Upper lobe of left lung (tissue), 4 donors: ENCODE measurements around the gene ODAD3.

Experiments
- EP300 ChIP-seq, 4 donors: sonication (generic); formaldehyde crosslinking; IDR thresholded peaks; one replicate each; pipeline ENCODE4 v1.5.1; 2017; ENCODE audit warnings: antibody characterized with exemption in 4 of 4, control low read depth in 2 of 4
- POLR2A ChIP-seq, 4 donors: fragments of 450-650 bp; IDR thresholded peaks; one replicate each; pipeline ENCODE4 v1.5.1; 2016 to 2017; ENCODE audit warnings: antibody characterized with exemption in 4 of 4, mild to moderate bottlenecking in 2 of 4
- POLR2AphosphoS5 ChIP-seq, 2 donors: sonication (generic); formaldehyde crosslinking; IDR thresholded peaks; one replicate each; pipeline ENCODE4 v1.5.1; 2017; ENCODE audit warnings: antibody characterized with exemption in 2 of 2
- TF ChIP-seq, protein P1 (sequence below), 6 experiments: fragments of 450-650 bp in 4 of 6; fragments of 200-600 bp in 2 of 6; sonication (generic) in 2 of 6; IDR thresholded peaks; one replicate each; pipeline ENCODE4 v1.5.1; 2016 to 2019; ENCODE audit warnings: antibody characterized with exemption in 6 of 6

DNA sequence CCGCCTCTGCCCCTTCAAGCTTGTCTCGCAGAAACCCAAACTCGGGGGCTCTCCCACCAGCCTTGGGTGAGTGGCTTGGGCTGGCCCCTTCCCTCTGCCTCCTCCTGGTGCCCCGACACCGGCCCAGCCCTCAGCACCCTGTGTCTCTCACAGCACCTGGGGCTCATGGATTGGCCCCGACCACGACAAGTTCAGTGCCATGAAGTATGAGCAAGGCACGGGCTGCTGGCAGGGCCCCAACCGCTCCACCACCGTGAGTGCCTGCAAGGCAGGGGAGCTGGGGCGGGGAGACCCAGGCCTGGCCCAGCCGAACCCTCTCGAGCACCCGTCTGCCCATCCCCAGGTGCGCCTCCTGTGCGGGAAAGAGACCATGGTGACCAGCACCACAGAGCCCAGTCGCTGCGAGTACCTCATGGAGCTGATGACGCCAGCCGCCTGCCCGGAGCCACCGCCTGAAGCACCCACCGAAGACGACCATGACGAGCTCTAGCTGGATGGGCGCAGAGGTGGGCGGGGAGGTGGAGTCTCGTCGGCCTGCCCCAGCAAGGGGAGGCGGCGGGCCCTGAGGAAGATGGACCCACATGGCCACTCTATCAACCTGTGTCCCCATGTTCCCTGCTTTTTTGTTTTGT, 14.1 kb upstream of the ODAD3 start:
- no peak for TF ChIP-seq POLR2AphosphoS5 (IDR thresholded peaks at IDR 0.05)
- TF ChIP-seq POLR2A (IDR thresholded peaks at IDR 0.05), result no peak
- TF ChIP-seq, protein P1, sequence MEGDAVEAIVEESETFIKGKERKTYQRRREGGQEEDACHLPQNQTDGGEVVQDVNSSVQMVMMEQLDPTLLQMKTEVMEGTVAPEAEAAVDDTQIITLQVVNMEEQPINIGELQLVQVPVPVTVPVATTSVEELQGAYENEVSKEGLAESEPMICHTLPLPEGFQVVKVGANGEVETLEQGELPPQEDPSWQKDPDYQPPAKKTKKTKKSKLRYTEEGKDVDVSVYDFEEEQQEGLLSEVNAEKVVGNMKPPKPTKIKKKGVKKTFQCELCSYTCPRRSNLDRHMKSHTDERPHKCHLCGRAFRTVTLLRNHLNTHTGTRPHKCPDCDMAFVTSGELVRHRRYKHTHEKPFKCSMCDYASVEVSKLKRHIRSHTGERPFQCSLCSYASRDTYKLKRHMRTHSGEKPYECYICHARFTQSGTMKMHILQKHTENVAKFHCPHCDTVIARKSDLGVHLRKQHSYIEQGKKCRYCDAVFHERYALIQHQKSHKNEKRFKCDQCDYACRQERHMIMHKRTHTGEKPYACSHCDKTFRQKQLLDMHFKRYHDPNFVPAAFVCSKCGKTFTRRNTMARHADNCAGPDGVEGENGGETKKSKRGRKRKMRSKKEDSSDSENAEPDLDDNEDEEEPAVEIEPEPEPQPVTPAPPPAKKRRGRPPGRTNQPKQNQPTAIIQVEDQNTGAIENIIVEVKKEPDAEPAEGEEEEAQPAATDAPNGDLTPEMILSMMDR (IDR thresholded peaks at IDR 0.05), result no peak
- TF ChIP-seq EP300 (IDR thresholded peaks at IDR 0.05), result no peak
